Cortex of kidney (tissue), 1 donor: ENCODE data around the gene NCOA3.
"Not testable (repeated sequence)": the region's sequence is repeated elsewhere in the genome, so short reads cannot be mapped to it uniquely, and the experiment has no call there.

Experiments
- DNase-seq: peaks from one replicate; lab custom pipeline; 2025; lab: John Stamatoyannopoulos, UW

The NCOA3 gene

DNA sequence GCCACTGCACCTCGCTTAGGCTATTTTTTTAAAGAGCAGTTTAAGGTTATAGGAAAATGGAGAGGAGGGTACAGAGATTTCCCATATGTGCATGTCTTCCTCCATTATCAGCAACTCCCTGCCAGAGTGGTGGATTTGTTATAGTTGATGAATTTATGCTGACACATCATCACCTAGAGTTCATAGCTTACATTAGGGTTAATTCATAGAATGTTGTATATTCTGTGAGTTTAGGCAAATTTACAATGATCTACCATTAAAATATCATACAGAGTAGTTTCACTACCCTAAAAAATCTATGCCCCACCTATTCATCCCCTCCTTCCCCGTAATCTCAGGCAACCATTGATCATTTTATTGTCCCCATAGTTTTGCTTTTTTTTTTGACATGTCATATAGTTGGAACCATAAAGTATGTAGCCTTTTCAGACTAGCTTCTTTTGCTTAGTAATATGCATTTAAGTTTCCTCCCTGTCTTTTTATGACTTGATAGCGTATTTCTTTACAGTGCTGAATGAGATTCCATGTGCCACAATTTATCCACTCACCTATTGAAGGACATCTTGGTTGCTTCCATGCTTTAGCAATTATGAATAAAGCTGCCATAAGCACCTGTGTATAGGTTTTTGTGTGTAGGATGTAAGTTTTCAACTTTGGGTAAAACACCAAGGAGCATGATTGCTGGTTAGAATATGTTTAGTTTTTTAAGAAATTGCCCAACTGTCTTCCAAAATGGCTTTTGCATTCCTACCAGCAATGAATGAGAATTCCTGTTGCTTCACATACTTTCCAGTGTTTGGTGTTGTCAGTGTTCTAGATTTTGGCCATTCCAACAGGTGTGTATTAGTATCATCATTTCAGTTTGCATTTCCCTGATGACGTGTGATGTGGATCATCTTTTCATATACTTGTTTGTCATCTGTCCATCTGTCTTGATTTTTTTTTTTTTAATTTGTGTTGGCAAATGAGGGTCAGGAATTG, 60.2 kb downstream of the NCOA3 start:
- no peak for DNase-seq

- DNase-seq, result no peak
These were observed 64.6 kb downstream of the NCOA3 start for GRCh38 chr20:47566269-47566668.

DNA sequence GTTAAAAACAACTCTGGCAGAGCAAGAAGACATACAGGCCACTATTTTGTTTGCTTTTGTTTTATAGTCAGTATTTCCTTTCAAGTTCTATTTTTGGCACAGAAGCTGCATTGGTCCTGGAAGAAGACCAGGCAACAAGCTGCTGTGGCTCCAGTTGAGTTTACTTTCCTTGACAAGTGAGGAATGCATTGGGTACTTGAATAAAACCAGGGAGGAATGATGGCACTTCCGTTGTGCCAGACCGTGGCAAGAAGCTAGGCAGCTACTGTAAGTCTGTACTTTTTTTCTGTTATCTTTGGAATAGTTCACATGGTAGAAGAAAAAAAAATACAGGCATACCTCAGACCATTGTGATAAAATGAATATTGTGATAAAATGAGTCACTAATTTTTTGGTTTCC, 66.3 kb downstream of the NCOA3 start:
- DNase-seq, result no peak

GRCh38 chr20:47568837-47569410, 67.2 kb downstream of the NCOA3 start:
- DNase-seq, result no peak

GRCh38 chr20:47571426-47571825, 69.7 kb downstream of the NCOA3 start:
- DNase-seq, result no peak

DNA sequence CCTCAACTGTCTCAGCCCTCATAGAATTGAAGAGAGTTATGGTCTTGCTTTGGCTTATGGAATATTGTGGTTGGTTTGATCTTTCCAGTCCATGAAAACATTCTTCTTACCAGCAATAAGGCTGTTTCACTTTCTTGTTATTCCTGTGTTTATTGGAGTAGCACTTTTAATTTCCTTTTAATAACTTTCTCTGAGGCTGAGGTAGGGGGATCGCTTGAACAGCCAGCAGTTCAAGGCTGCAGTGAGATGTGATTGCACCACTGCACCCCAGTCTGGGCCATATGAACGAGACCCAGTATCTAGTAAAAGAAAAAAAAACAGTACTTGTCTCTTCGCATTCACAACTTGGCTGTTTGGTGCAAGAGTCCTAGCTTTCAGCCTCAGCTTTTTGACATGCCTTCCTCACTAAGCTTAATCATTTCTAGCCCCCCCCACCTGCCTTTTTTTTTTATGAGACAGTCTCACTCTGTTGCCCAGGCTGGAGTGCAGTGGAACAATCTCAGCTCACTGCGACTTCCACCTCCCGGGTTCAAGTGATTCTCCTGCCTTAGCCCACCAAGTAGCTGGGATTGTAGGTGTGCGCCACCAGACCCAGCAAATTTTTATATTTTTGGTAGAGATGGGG, 70.5 kb downstream of the NCOA3 start:
- DNase-seq, result no peak

- DNase-seq, result no peak
These were observed 71.9 kb downstream of the NCOA3 start for GRCh38 chr20:47573559-47573958.

GRCh38 chr20:47574616-47575364, 73.1 kb downstream of the NCOA3 start:
- DNase-seq, result no peak

- no peak for DNase-seq
These were observed 74.9 kb downstream of the NCOA3 start for GRCh38 chr20:47576516-47577033.

- DNase-seq, result no peak
These were observed 75.6 kb downstream of the NCOA3 start for GRCh38 chr20:47577314-47577713.

DNA sequence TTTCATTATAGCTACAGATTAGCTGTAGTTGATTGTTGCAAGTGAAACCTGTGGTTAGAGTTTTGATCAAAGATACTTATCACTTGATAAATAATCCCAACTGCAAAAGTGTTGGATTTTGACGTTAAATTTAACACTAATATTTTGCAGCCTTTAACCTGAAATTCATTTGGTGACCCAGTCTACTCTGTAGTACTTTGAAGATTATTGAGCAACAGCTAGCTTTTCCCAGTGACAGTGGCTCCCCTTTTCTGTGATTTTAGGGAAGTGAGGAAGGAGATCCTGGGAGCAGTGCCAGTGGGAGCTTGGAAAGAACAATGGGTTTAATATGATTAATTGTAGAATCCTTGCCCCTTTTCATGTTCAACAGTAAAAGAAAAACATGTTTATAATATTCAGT, 76.9 kb downstream of the NCOA3 start:
- DNase-seq, result no peak

GRCh38 chr20:47580686-47581085, 79.0 kb downstream of the NCOA3 start:
- not testable (repeated sequence) for DNase-seq

GRCh38 chr20:47581090-47581489, 79.4 kb downstream of the NCOA3 start:
- no peak for DNase-seq

DNA sequence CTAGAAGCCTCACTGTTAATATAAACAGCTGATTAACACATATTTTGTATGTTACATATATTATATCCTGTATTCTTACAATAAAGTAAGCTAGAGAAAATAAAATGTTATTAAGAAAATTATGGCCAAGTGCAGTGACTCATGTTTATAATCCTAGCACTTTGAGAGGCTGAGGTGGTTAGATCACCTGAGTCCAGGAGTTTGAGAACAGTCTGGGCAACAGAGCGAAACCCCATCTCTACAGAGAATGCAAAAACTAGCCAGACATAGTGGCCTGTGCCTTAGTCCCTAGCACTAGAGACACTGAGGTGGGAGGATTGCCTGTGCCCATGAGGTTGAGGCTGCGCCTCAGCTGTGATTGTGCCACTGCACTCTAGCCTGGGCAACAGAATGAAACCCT, 81.9 kb downstream of the NCOA3 start:
- DNase-seq, result no peak

- DNase-seq, result no peak
These were observed 83.5 kb downstream of the NCOA3 start for GRCh38 chr20:47585087-47585747.

DNA sequence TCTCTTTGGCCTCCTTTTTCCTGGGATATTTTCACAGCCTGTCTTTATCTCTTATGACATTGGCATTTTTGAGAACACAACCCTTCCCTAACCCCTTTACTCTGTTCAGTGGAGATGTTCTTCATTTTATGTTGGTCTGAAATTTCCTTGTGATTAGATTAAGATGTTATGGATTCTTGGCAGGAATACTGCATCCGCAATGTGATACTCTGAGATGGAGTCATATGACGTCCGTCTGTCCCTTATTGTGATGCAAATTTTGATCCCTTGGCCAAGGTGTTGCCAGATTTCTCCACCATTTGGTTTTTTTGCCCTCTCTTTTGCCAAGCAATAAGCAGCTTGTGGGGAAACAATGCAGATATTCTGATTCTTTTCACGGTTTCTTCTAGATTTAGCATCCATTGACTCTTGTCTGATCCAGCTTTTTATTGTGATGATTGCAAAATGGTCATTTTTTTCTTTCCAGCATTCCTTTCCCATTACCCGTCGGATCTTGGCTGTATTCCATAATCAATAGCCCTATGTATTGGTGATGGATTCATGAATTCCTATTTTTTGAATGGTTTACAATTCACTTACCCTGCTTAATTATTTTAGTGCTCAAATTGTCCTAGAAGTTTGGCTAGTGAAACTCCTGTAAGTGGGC, 85.1 kb downstream of the NCOA3 start:
- DNase-seq, result no peak

DNA sequence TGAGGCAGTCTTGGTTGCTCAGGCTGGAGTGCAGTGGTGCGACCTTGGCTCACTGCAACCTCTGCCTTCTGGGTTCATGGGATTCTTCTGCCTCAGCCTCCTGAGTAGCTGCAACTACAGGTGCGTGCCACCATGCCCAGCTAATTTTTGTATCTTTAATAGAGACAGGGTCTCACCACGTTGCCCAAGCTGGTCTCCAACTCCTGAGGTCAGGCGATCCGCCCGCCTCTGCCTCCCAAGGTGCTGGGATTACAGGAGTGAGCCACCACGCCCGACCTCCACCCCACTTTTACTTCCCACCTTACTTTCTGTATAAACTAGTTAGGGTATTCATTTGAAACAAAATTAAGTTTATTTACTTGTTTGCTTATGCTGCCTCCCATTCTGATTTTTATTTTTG, 86.5 kb downstream of the NCOA3 start:
- no peak for DNase-seq

GRCh38 chr20:47591231-47591630, 89.5 kb downstream of the NCOA3 start:
- no peak for DNase-seq

- no peak for DNase-seq
These were observed 92.5 kb downstream of the NCOA3 start for GRCh38 chr20:47594157-47594556.

- not testable (repeated sequence) for DNase-seq
These were observed 93.5 kb downstream of the NCOA3 start for GRCh38 chr20:47595138-47595537.

DNA sequence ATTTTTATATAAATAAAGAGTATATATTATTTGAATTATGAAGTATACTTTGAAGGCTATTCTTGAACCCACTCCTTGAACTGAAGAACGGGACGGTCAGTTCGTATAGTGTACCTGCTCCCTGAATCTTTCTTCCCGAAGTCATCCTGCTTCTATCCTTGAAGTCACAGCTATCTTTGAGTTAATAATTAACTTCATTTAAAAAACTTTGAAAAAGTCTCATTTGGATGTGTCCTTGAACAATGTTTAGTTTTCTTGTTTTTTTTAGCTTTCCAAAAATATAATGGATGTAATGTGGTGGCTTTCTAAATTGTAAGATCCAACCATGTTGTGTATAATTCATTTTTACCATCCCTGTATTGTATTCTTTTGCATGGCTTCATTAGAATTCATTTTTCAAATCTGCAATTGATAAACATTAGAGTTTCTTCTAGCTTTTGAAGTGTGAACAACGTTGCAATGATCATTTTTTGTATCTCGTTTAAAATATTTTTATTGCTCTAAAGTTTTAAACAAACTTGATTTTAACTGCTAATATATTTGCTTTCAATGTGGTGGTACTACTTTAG, 94.4 kb downstream of the NCOA3 start:
- no peak for DNase-seq
